ENCODE measurements around the gene DIAPH3. TPM values are rescaled to one million over a fixed set of nuclear protein-coding genes. Genes with fewer than 3 reads are reported as not detected.

DIAPH3 gene
- total RNA-seq, 4 donors from 2014 or later: 1.4 to 13.2 (median 2.6) TPM

GRCh38 chr13:59963383-59963782, 200.3 kb downstream of the DIAPH3 start:
- DNase-seq: no peak
- Histone ChIP-seq H3K27me3 (no peaks in the 10 kb centered on the region), H3K27ac (no peak overlapping the region), H3K4me1 (no peaks in the 10 kb centered on the region), H3K9me3 (no peaks in the 10 kb centered on the region), H3K36me3 (no peaks in the 10 kb centered on the region), H3K4me3 (no peak overlapping the region)
- no peak for TF ChIP-seq POLR2A (IDR thresholded peaks at IDR 0.05)
- TF ChIP-seq, protein P1, sequence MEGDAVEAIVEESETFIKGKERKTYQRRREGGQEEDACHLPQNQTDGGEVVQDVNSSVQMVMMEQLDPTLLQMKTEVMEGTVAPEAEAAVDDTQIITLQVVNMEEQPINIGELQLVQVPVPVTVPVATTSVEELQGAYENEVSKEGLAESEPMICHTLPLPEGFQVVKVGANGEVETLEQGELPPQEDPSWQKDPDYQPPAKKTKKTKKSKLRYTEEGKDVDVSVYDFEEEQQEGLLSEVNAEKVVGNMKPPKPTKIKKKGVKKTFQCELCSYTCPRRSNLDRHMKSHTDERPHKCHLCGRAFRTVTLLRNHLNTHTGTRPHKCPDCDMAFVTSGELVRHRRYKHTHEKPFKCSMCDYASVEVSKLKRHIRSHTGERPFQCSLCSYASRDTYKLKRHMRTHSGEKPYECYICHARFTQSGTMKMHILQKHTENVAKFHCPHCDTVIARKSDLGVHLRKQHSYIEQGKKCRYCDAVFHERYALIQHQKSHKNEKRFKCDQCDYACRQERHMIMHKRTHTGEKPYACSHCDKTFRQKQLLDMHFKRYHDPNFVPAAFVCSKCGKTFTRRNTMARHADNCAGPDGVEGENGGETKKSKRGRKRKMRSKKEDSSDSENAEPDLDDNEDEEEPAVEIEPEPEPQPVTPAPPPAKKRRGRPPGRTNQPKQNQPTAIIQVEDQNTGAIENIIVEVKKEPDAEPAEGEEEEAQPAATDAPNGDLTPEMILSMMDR (IDR thresholded peaks at IDR 0.05): no peak

DNA sequence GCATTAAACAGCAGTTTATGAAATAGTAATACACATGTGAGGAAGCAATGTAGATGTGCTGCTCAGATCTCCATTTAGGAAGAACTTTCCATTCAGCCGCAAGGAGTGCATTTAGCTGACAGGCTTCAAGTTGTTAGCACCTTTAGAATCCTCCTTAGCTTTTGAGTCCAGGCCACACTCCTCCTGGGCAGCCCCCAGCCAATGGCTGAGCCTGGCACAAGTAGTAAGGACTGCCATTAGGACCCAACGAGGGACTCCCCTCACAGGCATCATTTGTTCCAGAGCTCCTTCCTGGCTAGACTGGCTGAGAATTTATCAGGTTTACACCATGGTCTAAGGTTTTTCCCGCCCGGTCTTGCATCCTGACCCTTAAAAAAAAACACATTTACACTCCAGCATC, 201.4 kb downstream of the DIAPH3 start:
- no peak overlapping the region for H3K27ac ChIP-seq
- DNase-seq: no peak
- H3K9me3 ChIP-seq: no peaks in the 10 kb centered on the region
- TF ChIP-seq, protein P1 (IDR thresholded peaks at IDR 0.05): no peak
- no peak for TF ChIP-seq POLR2A (IDR thresholded peaks at IDR 0.05)
- no peaks in the 10 kb centered on the region for H3K27me3 ChIP-seq
- no peaks in the 10 kb centered on the region for H3K4me1 ChIP-seq
- H3K36me3 ChIP-seq: no peaks in the 10 kb centered on the region
- H3K4me3 ChIP-seq: no peak overlapping the region

DNA sequence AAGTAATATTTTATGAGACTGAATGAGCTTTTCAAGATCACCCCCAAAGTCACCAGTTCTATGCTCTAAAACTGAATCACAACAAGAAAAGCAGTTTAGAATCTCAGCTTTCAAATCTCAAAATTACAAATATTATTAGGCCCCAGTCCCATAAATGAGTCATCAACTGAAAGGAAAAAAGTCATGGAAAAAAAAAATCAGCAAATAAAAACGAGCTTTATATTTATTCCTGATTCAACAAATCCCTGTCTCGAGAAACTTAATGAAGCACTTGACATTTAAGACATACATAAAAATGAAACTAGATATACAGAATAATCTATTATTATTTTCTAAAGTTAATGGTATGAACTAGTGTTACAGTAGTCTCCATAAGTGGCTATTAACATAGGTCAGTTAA, 203.0 kb downstream of the DIAPH3 start:
- Histone ChIP-seq H3K4me1 (no peaks in the 10 kb centered on the region), H3K36me3 (no peaks in the 10 kb centered on the region), H3K27ac (no peak overlapping the region), H3K27me3 (no peaks in the 10 kb centered on the region), H3K4me3 (no peak overlapping the region), H3K9me3 (no peaks in the 10 kb centered on the region)
- no peak for DNase-seq
- TF ChIP-seq, protein P1 (IDR thresholded peaks at IDR 0.05): no peak
- no peak for TF ChIP-seq POLR2A (IDR thresholded peaks at IDR 0.05)

DNA sequence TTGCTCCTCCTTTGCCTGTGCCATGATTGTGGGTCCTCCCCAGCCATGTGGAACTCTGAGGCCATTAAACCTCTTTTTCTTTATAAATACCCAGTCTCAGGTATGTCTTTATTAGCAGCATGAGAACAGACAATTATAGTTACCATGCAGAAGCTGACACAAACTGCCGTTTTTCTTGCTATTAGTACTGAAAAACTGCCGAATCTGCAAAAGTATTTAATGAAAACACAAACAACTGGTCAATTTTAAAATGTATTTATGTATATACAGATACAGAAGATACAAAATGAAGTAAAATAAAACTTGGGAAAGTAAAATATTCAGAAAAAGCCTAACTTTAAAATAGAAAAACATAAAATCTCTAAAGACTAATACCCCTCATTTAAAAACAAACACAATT, 206.3 kb downstream of the DIAPH3 start:
- Histone ChIP-seq H3K27ac (no peak overlapping the region), H3K27me3 (no peaks in the 10 kb centered on the region), H3K4me3 (no peak overlapping the region), H3K9me3 (no peaks in the 10 kb centered on the region), H3K4me1 (no peaks in the 10 kb centered on the region), H3K36me3 (no peaks in the 10 kb centered on the region)
- no peak for DNase-seq
- no peak for TF ChIP-seq POLR2A (IDR thresholded peaks at IDR 0.05)
- TF ChIP-seq, protein P1 (IDR thresholded peaks at IDR 0.05): no peak

DNA sequence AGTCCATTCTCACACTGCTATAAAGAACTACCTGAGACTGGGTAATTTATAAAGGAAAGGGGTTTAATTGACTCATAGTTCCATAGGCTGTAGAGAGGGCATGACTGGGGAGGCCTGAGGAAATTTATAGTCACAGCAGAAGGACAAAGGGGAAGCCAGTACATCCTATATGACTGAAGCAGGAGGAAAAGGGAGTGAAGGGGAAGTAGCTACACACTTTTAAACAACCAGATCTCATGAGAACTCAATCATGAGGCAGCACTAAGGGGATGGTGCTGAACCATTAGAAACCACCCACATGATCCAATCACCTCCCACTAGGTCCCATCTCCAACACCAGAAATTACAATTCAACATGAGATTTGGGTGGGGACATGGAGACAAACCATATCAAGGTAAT, 209.1 kb downstream of the DIAPH3 start:
- H3K36me3 ChIP-seq: no peaks in the 10 kb centered on the region
- H3K4me1 ChIP-seq: no peaks in the 10 kb centered on the region
- no peak overlapping the region for H3K4me3 ChIP-seq
- no peaks in the 10 kb centered on the region for H3K27me3 ChIP-seq
- no peak for DNase-seq
- TF ChIP-seq, protein P1 (IDR thresholded peaks at IDR 0.05): no peak
- TF ChIP-seq POLR2A (IDR thresholded peaks at IDR 0.05): no peak
- no peak overlapping the region for H3K27ac ChIP-seq
- no peaks in the 10 kb centered on the region for H3K9me3 ChIP-seq

DNA sequence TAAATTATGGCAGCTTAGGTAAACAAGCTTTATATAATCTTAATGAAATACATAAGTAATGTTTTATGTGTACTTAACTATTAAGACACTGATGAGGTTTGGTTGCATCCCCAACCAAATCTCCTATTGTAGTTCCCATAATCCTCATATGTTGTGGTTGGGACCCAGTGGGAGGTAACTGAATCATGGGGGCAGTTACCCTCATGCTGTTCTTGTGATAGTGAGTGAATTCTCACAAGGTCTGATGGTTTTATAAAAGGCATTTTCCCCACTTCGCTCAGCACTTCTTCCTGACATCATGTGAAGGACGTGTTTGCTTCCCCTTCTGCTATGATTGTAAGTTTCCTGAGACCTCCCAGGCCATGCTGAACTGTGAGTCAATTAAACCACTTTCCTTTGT, 212.7 kb downstream of the DIAPH3 start:
- H3K36me3 ChIP-seq: no peaks in the 10 kb centered on the region
- no peaks in the 10 kb centered on the region for H3K27me3 ChIP-seq
- no peaks in the 10 kb centered on the region for H3K4me1 ChIP-seq
- no peak for DNase-seq
- H3K27ac ChIP-seq: no peak overlapping the region
- H3K4me3 ChIP-seq: no peak overlapping the region
- no peaks in the 10 kb centered on the region for H3K9me3 ChIP-seq
- TF ChIP-seq, protein P1 (IDR thresholded peaks at IDR 0.05): no peak
- no peak for TF ChIP-seq POLR2A (IDR thresholded peaks at IDR 0.05)
